Measurements from ENCODE around the gene BAZ2B.

The BAZ2B gene

DNA sequence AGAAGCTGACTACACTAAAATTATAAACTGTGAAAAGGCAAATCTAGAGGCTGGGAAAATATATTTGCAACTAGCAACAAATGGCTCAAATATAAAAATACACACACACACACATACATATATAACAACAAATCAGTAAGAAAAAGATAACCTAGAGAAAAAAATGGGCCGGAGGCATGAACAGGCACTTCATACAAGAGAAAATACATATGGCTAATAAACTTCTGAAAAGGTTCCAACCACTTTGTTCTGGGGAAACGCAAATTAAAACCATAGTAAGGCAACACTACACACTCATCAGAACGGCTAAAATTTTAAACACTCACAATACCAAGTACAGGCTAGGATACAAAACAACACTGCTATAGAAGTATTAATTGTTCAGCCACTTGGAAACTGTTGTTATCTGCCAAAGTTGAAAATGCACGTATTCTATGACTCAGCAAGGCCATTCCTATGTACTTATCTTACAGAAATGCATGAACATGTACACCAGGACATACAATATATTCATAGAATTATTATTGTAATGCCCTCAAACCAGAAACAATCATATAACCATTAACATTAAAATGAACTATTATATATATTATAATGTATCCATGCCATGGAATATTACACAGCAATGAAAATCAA, 345.5 kb downstream of the BAZ2B start:
- in situ Hi-C loops (cut with MboI; ENCODE audit: low pct_unique_long_range_greater_than_20kb, low sequenced_read_pairs, unreplicated experiment) = no loop called here

More for the DNA sequence above, 345.5 kb downstream of the BAZ2B start:
- no peak for DNase-seq (ENCODE audit: low spot score)
- TF ChIP-seq, protein P1, sequence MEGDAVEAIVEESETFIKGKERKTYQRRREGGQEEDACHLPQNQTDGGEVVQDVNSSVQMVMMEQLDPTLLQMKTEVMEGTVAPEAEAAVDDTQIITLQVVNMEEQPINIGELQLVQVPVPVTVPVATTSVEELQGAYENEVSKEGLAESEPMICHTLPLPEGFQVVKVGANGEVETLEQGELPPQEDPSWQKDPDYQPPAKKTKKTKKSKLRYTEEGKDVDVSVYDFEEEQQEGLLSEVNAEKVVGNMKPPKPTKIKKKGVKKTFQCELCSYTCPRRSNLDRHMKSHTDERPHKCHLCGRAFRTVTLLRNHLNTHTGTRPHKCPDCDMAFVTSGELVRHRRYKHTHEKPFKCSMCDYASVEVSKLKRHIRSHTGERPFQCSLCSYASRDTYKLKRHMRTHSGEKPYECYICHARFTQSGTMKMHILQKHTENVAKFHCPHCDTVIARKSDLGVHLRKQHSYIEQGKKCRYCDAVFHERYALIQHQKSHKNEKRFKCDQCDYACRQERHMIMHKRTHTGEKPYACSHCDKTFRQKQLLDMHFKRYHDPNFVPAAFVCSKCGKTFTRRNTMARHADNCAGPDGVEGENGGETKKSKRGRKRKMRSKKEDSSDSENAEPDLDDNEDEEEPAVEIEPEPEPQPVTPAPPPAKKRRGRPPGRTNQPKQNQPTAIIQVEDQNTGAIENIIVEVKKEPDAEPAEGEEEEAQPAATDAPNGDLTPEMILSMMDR (IDR thresholded peaks at IDR 0.05; ENCODE audit: extremely low read depth, insufficient read depth, missing control alignments) = no peak
